HepG2 (cell line): ENCODE data around the gene PIM3. TPM values are rescaled to one million over a fixed set of nuclear protein-coding genes. Genes with fewer than 3 reads are reported as not detected.

Experiments
- ASH2L ChIP-seq: fragments of 300-600, 200-600 bp; sonication (generic); IDR thresholded peaks from 2 replicates; pipeline ENCODE4 v1.7.0; 2017; ENCODE audit warnings: low read depth, mild to moderate bottlenecking, moderate library complexity, mixed read lengths, low read length; ENCODE audit not compliant: insufficient read length
- BRCA1 ChIP-seq: sonication (generic); formaldehyde crosslinking; IDR thresholded peaks from 2 replicates; pipeline ENCODE4 v1.4.0; 2020; ENCODE audit warnings: missing genetic modification reagents
- CEBPZ ChIP-seq: IDR thresholded peaks from 2 replicates; pipeline ENCODE4 v1.6.1; 2012; ENCODE audit warnings: low read length, improper control_type of control experiment
- EZH2 ChIP-seq: conservative IDR thresholded peaks from 2 replicates; pipeline ENCODE4 v1.6.1; 2012; ENCODE audit warnings: mild to moderate bottlenecking, low read depth, low read length, moderate library complexity
- FOSL2 ChIP-seq: sonication (generic); formaldehyde crosslinking; IDR thresholded peaks from 2 replicates; pipeline ENCODE4 v1.4.0; 2020; ENCODE audit warnings: missing genetic modification reagents
- FOXP4 ChIP-seq: sonication (generic); formaldehyde crosslinking; IDR thresholded peaks from 2 replicates; pipeline ENCODE4 v1.4.0; 2020; ENCODE audit warnings: missing genetic modification reagents
- HNF4G ChIP-seq, 2 experiments: sonication (generic) in 1 of 2; formaldehyde crosslinking in 1 of 2; IDR thresholded peaks; 2 replicates each; pipeline versions ENCODE4 v1.4.0 to v1.6.1; 2011 to 2020; ENCODE audit warnings: borderline replicate concordance in 2 of 2, low read depth in 2 of 2, mild to moderate bottlenecking in 2 of 2, low read length in 1 of 2, missing genetic modification reagents in 1 of 2, moderate library complexity in 1 of 2
- LBX2 ChIP-seq: sonication (generic); formaldehyde crosslinking; IDR thresholded peaks from 2 replicates; pipeline ENCODE4 v1.5.0; 2020; ENCODE audit warnings: missing genetic modification reagents, mild to moderate bottlenecking, borderline replicate concordance
- MAF1 ChIP-seq: sonication (generic); formaldehyde crosslinking; IDR thresholded peaks from 2 replicates; pipeline ENCODE4 v1.5.0; 2020; ENCODE audit warnings: missing genetic modification reagents, borderline replicate concordance
- MTERF4 ChIP-seq: sonication (generic); formaldehyde crosslinking; IDR thresholded peaks from 2 replicates; pipeline ENCODE4 v1.8.0; 2023; ENCODE audit warnings: mild to moderate bottlenecking, missing genetic modification reagents
- REXO4 ChIP-seq: sonication (generic); formaldehyde crosslinking; IDR thresholded peaks from 2 replicates; pipeline ENCODE4 v1.8.0; 2022; ENCODE audit warnings: missing genetic modification reagents, mild to moderate bottlenecking, borderline replicate concordance
- SOX13 ChIP-seq, 3 experiments: fragments of 450-650 bp in 1 of 3; sonication (generic) in 1 of 3; formaldehyde crosslinking in 1 of 3; IDR thresholded peaks in 2 of 3; conservative IDR thresholded peaks in 1 of 3; 2 replicates each; pipeline versions ENCODE4 v1.5.0 to v1.6.1; 2016 to 2020; ENCODE audit warnings: antibody characterized with exemption in 1 of 3, mild to moderate bottlenecking in 1 of 3, missing compliant biosample characterization in 1 of 3, missing genetic modification reagents in 1 of 3, moderate library complexity in 1 of 3
- SRY ChIP-seq: sonication (generic); formaldehyde crosslinking; IDR thresholded peaks from 2 replicates; pipeline ENCODE4 v1.8.0; 2022; ENCODE audit warnings: mild to moderate bottlenecking, missing genetic modification reagents
- STAG1 ChIP-seq: sonication (generic); formaldehyde crosslinking; IDR thresholded peaks from 2 replicates; pipeline ENCODE4 v1.4.0; 2020; ENCODE audit warnings: missing genetic modification reagents
- TMF1 ChIP-seq: sonication (generic); formaldehyde crosslinking; IDR thresholded peaks from 2 replicates; pipeline ENCODE4 v1.8.1; 2022; ENCODE audit warnings: low read depth, missing genetic modification reagents
- ZBTB25 ChIP-seq: IDR thresholded peaks from 2 replicates; pipeline ENCODE4 v1.6.1; 2018; ENCODE audit warnings: missing genetic modification reagents
- ZNF331 ChIP-seq: sonication (generic); formaldehyde crosslinking; IDR thresholded peaks from 2 replicates; pipeline ENCODE4 v1.4.0; 2020; ENCODE audit warnings: missing genetic modification reagents
- polyA plus RNA-seq, 8 experiments: library from polyadenylated mRNA; depleted of rRNA in 3 of 8; stranded (reverse) in 7 of 8; unstranded in 1 of 8; fragments of >200 nt; fragmentation: Illumina TruSeq in 4 of 8; extraction: Trizol in 4 of 8; gene quantifications; 2 replicates each; pipeline versions ENCODE4 v1.2.1 to v1.2.3, GENCODE V29; 2011 to 2016; ENCODE audit warnings: low read depth in 4 of 8, missing spikeins in 1 of 8, mixed read lengths in 1 of 8; ENCODE audit not compliant: insufficient read depth in 1 of 8
- total RNA-seq, 5 experiments: library from RNA; depleted of rRNA; stranded (reverse); fragments of >200 nt; fragmentation: Illumina TruSeq; extraction: Trizol; gene quantifications; 2 replicates each; pipeline ENCODE4 v1.2.3, GENCODE V29; 2016; ENCODE audit warnings: low read depth in 1 of 5

The PIM3 gene
- total and polyA plus RNA-seq, 2 of the 13 experiments (the other 11 are each of a cell fraction or from before 2014, with no cell fraction given), result 21.6 to 31.2 TPM

- peak; percentile 63 for TF ChIP-seq FOXP4 (CRISPR knock-in tag)
- TF ChIP-seq EZH2, result no peak
- TF ChIP-seq ZNF331 (CRISPR knock-in tag), result peak; percentile 57; the same call in 1 of the 2 replicates
- 0 out of 2 replicates have a peak, but pooled peaks have one; percentile 35 for TF ChIP-seq BRCA1 (CRISPR knock-in tag)
- TF ChIP-seq SRY (CRISPR knock-in tag), result peak; percentile 84; the same call in 1 of the 2 replicates
- TF ChIP-seq MTERF4 (CRISPR knock-in tag), result 0 out of 2 replicates have a peak, but pooled peaks have one; percentile 31
- peak; percentile 2; the same call in 1 of the 2 replicates for TF ChIP-seq STAG1 (CRISPR knock-in tag)
- TF ChIP-seq SOX13 (IDR thresholded peaks at IDR 0.05), result 0 out of 2 replicates have a peak, but pooled peaks have one; percentile 33
- peak in 1 of 2 experiments; percentile 84; a peak in 2 of 4 replicates for TF ChIP-seq SOX13 (CRISPR knock-in tag; conservative IDR thresholded peaks at IDR 0.05 in 1 of 2, IDR thresholded peaks at IDR 0.05 in 1 of 2)
- TF ChIP-seq FOSL2, result no peak; the same call in 1 of the 2 replicates
- no peak for TF ChIP-seq TMF1 (CRISPR knock-in tag)
- TF ChIP-seq REXO4 (CRISPR knock-in tag), result no peak
- TF ChIP-seq ASH2L, result peak; percentile 45
- TF ChIP-seq LBX2 (CRISPR knock-in tag), result peak; percentile 30; the same call in 1 of the 2 replicates
- TF ChIP-seq HNF4G (IDR thresholded peaks at IDR 0.05; ENCODE audit: borderline replicate concordance, low read depth, low read length), result peak; percentile 7; the same call in 1 of the 2 replicates
- TF ChIP-seq HNF4G (CRISPR knock-in tag; IDR thresholded peaks at IDR 0.05; ENCODE audit: borderline replicate concordance, low read depth), result no peak; the same call in 1 of the 2 replicates
- TF ChIP-seq MAF1 (CRISPR knock-in tag), result 0 out of 2 replicates have a peak, but pooled peaks have one; percentile 76
- TF ChIP-seq ZBTB25 (CRISPR knock-in tag), result peak; percentile 79
- TF ChIP-seq CEBPZ, result no peak
Observed at GRCh38 chr22:49948958-49949913, 11.3 kb upstream of the PIM3 start (continued).
